OCI-LY7 (cell line): Measurements from ENCODE around the gene NAA80.

ENCODE experiments used
- CTCF ChIP-seq: fragments of 200-600 bp; sonication (generic); conservative IDR thresholded peaks from 2 replicates; pipeline ENCODE4 v1.5.1; 2014; ENCODE audit warnings: mild to moderate bottlenecking, antibody characterized with exemption, low read length, moderate library complexity, mixed read lengths
- EZH2phosphoT487 ChIP-seq: fragments of 200-600 bp; sonication (generic); IDR thresholded peaks from 2 replicates; pipeline ENCODE4 v1.6.1; 2018; ENCODE audit warnings: low read depth, borderline replicate concordance, mild to moderate bottlenecking, mixed run types, antibody characterized with exemption, low read length, moderate library complexity, mixed read lengths

GRCh38 chr3:50341996-50342650 lies 42.9 kb upstream of the NAA80 start:
- TF ChIP-seq EZH2phosphoT487 (no peak), CTCF (no peak)
